Midbrain (tissue), 1 donor: ENCODE measurements around the gene AMIGO3.

Experiments used
- DNase-seq: peaks from one replicate; lab custom pipeline; 2025; lab: John Stamatoyannopoulos, UW

AMIGO3 gene

GRCh38 chr3:49668861-49669260 lies 50.6 kb downstream of the AMIGO3 start:
- DNase-seq, result no peak

GRCh38 chr3:49668414-49668797 lies 51.1 kb downstream of the AMIGO3 start:
- no peak for DNase-seq

DNA sequence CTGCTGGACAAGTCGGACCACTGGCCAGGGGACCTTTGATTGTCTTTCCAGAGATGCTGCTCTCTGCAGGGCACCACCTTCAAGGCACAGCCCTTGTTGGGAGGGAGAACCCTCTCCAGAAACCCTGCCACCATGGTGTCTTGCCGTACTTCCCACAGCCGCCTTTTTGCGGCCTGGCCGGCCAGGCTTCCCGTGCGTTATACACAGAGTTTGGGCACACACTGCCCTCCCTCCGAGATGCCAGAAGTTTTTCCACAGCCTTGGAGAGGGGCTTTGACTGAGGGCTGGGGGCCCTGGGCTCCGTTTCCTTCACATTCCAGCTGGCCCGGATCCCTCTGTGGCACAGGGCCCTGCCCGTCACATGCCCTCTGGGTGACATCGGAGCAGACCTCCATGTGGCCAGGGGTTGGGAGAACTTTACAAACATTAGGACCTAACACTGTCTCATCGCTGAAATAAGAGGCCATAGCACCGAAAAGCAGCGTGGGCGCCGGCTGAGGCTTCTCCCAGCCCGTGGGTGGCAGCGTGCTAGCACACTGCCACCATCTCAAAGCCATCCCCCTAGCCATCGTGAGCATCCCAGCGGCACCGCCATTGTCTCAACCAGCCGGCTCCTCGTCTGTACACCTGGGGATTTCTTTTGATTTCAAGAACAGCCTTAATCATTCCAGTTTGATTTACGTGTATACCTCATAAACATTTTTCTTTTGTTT lies 51.6 kb downstream of the AMIGO3 start:
- no peak for DNase-seq
